ENCODE measurements around the gene PRKAG2. TPM values are rescaled to one million over a fixed set of nuclear protein-coding genes. Genes with fewer than 3 reads are reported as not detected.

PRKAG2 gene
- total RNA-seq, 3 donors from 2014 or later, result 42.4 to 48.5 (median 46.6) TPM

GRCh38 chr7:151849008-151849878, 27.7 kb downstream of the PRKAG2 start:
- DNase-seq (peak in 1 of 3 donors; percentile 27), ATAC-seq (no peak)
- no peaks in the 10 kb centered on the region for H3K36me3 ChIP-seq (ENCODE audit: low read depth)
- H3K9me3 ChIP-seq, result no peaks in the 10 kb centered on the region
- H3K4me3 ChIP-seq, result no peak overlapping the region
- TF ChIP-seq CTCF (IDR thresholded peaks at IDR 0.05), result no peak
- no peaks in the 10 kb centered on the region for H3K4me1 ChIP-seq (ENCODE audit: low read depth)
- intact Hi-C loops (cut with DNase I, micrococcal nuclease), result no loop called here

GRCh38 chr7:151847681-151848081, 29.2 kb downstream of the PRKAG2 start:
- Histone ChIP-seq H3K36me3 (ENCODE audit: low read depth) (no peaks in the 10 kb centered on the region), H3K9me3 (no peaks in the 10 kb centered on the region), H3K4me1 (ENCODE audit: low read depth) (no peaks in the 10 kb centered on the region), H3K4me3 (no peak overlapping the region)
- intact Hi-C loops (cut with DNase I, micrococcal nuclease), result no loop called here
- TF ChIP-seq CTCF (IDR thresholded peaks at IDR 0.05), result no peak
- DNase-seq, result peak in 2 of 3 donors; percentile 16 to 20
- ATAC-seq, result no peak

DNA sequence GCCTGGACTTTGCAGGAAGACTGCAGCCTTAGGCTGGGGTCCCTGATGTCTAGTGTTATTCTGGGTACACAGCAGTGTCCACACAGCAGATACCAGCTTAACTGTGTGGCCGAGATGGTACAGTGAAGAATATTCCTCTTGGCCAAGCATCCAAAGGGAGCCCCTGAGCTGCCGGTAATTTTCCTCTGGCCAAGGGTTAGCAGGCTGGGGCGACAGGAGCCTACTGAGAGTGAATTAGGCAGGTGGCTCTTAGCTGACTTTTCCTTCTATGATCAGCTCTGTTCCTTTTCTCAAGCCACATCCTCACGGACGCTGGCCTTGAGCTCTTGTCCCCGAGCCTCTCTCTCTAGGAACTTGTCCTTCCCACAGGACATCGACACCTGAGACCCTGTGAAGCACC, 29.8 kb downstream of the PRKAG2 start:
- intact Hi-C loops (cut with DNase I, micrococcal nuclease), result no loop called here
- Histone ChIP-seq H3K36me3 (ENCODE audit: low read depth) (no peaks in the 10 kb centered on the region), H3K4me3 (no peak overlapping the region), H3K4me1 (ENCODE audit: low read depth) (no peaks in the 10 kb centered on the region), H3K9me3 (no peaks in the 10 kb centered on the region)
- no peak for TF ChIP-seq CTCF (IDR thresholded peaks at IDR 0.05)
- peak in 1 of 3 donors; percentile 15 for DNase-seq
- ATAC-seq, result no peak

DNA sequence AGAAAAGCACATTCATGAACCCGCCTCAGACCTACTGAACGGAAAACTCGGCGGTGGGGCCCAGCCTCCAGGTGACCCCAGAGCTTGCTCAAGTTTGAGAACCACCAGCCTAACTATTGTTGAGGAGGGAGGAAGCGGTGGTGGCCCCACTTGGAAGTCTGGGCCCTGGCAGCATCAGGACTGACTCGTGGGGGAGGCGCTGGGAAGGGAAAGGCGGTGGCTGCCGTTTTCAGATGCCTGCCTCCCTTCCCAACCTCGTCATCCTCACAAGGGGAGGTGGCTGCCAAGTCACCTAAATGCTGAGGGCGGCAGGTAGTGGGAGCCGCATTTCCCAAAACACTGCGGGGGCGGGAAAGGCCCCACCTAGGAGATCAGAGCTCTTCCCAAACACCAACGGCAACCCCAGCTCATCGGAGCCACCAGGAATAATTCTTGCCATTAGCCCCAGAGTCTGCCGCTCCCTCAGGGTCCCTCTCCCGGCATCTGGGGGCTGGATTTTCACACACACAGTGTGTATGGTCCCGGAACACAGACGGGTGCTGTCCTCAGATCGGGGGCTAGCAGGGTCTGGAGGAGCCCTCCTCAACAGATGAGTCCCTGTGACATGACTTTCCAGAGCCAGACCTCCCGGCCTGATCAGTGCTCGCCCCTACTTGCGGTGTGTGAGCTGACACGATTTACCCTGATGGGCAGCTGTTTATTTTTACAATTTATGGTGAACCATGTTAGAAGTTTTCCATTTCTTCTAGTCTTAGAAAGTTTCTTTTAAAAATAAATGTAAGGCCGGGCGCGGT, 31.3 kb downstream of the PRKAG2 start:
- TF ChIP-seq CTCF (IDR thresholded peaks at IDR 0.05), result no peak
- no peak for DNase-seq
- Histone ChIP-seq H3K4me3 (no peak overlapping the region), H3K36me3 (ENCODE audit: low read depth) (no peaks in the 10 kb centered on the region), H3K4me1 (ENCODE audit: low read depth) (no peaks in the 10 kb centered on the region), H3K9me3 (no peaks in the 10 kb centered on the region)
- ATAC-seq, result no peak
- intact Hi-C loops (cut with DNase I, micrococcal nuclease), result no loop called here

GRCh38 chr7:151844825-151845200, 32.1 kb downstream of the PRKAG2 start:
- DNase-seq (peak in 1 of 3 donors; percentile 33), ATAC-seq (no peak)
- intact Hi-C loops (cut with DNase I, micrococcal nuclease), result no loop called here
- H3K9me3 ChIP-seq, result no peaks in the 10 kb centered on the region
- TF ChIP-seq CTCF (IDR thresholded peaks at IDR 0.05), result no peak
- no peaks in the 10 kb centered on the region for H3K36me3 ChIP-seq (ENCODE audit: low read depth)
- no peak overlapping the region for H3K4me3 ChIP-seq
- no peaks in the 10 kb centered on the region for H3K4me1 ChIP-seq (ENCODE audit: low read depth)

Data from mucosa of descending colon (tissue), 3 donors.